Activated CD4-positive, alpha-beta T cell treated with anti-CD3 and anti-CD28 coated beads, Interleukin-2, Interleukin-4, amounts not matched to agents 100 ng/mL and 50 ng/mL, durations not matched to agents 16 hours and 8 hours (primary cell): Measurements from ENCODE around the gene RAB11B.
A peak's percentile ranks its signal among the peaks of the same experiment; 100 is the strongest.
"Not testable (repeated sequence)": the region's sequence is repeated elsewhere in the genome, so short reads cannot be mapped to it uniquely, and the experiment has no call there.

Experiments used
- DNase-seq: peaks from one replicate; pipeline ENCODE4 v3.0.0-alpha.2; 2020; ENCODE audit warnings: low spot score

Gene RAB11B

GRCh38 chr19:8370176-8371010 lies 19.8 kb upstream of the RAB11B start:
- DNase-seq, result no peak

- no peak for DNase-seq
These were observed 19.0 kb upstream of the RAB11B start for GRCh38 chr19:8371011-8371804.

DNA sequence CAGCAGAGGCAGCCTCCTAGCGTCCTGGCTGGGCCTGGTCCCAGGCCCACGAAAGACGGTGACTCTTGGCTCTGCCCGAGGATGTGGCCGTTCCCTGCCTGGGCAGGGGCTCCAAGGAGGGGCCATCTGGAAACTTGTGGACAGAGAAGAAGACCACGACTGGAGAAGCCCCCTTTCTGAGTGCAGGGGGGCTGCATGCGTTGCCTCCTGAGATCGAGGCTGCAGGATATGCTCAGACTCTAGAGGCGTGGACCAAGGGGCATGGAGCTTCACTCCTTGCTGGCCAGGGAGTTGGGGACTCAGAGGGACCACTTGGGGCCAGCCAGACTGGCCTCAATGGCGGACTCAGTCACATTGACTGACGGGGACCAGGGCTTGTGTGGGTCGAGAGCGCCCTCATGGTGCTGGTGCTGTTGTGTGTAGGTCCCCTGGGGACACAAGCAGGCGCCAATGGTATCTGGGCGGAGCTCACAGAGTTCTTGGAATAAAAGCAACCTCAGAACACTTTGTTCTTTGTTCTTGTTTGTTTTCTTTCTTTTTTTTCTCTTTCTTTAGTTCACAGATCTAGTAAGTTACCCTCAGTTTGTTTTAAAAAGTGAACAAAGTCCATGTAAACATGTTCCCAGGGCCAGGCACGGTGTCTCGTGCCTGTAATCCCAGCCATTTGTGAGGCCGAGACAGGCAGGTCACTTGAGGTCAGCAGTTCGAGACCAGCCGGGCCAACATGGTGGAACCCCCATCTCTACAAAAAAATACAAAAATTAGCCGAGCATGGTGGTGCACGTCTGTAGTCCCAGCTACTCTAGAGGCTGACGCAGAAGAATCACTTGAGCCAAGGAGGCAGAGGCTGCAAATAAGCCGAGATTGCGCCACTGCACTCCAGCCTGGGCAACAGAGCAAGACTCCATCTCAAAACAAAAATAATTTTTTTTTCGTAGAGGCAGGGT lies 16.0 kb upstream of the RAB11B start:
- DNase-seq, result no peak

- not testable (repeated sequence) for DNase-seq
These were observed 14.4 kb upstream of the RAB11B start for GRCh38 chr19:8375766-8376165.

GRCh38 chr19:8376373-8376974 lies 13.7 kb upstream of the RAB11B start:
- not testable (repeated sequence) for DNase-seq

- DNase-seq, result no peak
These were observed 12.6 kb upstream of the RAB11B start for GRCh38 chr19:8377598-8377997.

DNA sequence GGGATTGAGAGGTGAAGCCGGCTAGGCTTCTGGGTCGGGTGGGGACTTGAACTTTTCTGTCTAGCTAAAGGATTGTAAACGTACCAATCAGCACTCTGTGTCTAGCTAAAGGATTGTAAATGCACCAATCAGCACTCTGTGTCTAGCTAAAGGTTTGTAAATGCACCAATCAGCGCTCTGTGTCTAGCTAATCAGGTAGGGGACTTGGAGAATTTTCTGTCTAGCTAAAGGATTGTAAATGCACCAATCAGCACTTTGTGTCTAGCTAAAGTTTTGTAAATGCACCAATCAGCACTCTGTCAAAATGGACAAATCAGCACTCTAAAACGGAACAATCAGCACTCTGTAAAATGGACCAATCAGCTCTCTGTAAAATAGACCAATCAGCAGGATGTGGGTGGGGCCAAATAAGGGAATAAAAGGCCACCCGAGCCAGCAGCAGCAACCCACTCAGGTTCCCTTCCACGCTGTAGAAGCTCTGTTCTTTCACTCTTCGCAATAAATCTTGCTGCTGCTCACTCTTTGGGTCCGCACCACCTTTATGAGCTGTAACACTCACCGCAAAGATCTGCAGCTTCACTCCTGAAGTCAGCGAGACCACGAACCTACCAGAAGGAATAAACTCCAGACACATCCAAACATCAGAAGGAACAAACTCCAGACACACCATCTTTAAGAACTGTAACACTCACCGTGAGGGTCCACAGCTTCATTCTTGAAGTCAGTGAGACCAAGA lies 10.8 kb upstream of the RAB11B start:
- not testable (repeated sequence) for DNase-seq

DNA sequence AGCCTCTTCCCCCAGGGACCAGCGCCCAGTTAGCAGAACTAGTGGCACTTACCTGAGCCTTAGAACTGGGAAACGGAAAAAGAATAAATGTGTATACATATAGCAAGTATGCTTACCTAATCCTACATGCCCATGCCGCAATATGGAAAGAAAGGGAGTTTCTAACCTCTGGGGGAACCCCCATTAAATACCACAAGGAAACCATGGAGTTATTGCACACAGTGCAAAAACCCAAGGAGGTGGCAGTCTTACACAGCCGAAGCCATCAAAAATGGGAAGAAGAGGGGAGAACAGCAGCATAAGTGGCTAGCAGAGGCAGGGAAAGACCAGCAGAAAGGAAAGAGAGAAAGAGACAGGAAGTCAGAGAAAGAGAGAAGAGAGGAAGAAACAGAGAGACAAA lies 5.6 kb upstream of the RAB11B start:
- DNase-seq, result not testable (repeated sequence)

DNA sequence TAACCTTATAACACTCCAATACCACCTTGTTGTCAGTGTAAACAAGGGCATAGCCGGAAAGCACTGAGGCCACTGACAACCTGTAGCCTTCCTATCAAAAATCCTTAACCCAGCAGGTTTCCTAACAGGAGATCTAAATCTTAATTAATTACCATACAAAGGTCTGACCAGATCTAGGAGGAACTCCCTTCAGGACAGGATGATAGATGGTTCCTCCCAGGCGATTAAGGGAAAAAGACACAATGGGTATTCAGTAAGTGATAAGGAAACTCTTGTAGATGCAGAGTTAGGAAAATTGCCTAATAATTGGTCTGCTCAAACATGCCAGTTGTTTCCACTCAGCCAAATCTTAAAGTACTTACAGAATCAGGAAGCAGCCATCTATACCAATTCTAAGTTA lies 5.1 kb upstream of the RAB11B start:
- not testable (repeated sequence) for DNase-seq

DNA sequence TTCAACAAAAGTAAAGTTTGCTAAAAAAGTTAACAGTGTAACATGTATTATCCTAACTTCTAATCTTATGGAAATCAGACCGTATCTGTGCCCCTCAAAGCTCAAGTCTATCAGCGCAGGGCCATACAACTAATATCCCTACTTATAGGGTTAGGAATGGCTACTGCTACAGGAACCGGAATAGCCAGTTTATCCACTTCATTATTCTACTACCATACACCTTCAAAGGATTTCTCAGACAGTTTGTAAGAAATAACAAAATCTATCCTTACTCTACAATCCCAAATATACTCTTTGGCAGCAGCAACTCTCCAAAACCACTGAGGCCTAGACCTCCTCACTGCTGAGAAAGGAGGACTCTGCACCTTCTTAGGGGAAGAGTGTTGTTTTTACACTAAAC lies 4.6 kb upstream of the RAB11B start:
- DNase-seq, result not testable (repeated sequence)

DNA sequence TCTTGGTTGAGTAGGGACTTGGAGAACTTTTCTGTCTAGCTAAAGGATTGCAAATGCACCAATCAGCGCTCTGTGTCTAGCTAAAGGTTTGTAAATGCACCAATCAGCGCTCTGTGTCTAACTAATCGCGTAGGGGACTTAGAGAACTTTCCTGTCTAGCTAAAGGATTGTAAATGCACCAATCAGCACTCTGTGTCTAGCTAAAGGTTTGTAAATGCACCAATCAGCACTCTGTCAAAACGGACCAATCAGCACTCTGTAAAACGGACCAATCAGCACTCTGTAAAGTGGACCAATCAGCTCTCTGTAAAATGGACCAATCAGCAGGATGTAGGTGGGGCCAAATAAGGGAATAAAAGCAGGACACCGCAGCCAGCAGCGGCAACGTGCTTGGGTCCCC lies 3.7 kb upstream of the RAB11B start:
- not testable (repeated sequence) for DNase-seq

GRCh38 chr19:8386990-8387389 lies 3.2 kb upstream of the RAB11B start:
- DNase-seq, result no peak

GRCh38 chr19:8387688-8388611 lies 2.2 kb upstream of the RAB11B start:
- DNase-seq, result no peak

DNA sequence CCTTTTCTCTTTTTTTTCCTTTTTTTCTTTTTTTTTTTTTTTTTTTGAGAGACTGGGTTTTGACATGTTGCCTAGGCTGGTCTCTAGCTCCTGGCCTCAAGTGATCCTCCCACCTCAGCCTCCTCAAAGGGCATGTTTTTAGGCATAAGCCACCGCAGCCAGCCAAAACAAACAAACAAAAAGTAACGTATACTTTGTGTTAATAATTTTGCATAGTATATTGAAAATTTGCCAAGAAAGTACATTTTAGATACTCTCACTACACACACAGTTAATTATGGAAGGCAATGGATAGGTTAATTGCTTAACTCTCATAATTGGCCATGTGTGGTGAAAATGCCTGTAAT lies 1.6 kb upstream of the RAB11B start:
- no peak for DNase-seq

DNA sequence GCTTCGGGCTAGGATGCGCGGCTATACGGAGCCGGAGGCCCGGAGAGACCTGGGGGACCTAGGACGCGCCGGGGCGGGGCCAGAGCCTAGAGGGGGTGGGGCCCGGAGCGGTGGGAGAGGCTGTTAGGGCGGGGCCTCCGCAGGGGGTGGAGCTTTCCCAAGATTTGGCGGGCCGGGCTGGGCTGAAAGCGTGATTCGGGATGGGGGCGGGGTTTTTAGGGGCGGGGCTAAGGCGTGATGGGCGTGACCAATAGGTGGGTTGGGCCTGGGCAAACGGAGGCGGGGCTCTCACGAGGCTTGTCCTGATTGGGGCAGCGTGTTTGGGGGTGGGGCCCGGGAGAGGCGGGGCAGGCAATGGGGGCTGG lies 439 bp downstream of the RAB11B start:
- DNase-seq, result peak; percentile 96

GRCh38 chr19:8391198-8392016 lies 1.2 kb downstream of the RAB11B start:
- DNase-seq, result no peak

DNA sequence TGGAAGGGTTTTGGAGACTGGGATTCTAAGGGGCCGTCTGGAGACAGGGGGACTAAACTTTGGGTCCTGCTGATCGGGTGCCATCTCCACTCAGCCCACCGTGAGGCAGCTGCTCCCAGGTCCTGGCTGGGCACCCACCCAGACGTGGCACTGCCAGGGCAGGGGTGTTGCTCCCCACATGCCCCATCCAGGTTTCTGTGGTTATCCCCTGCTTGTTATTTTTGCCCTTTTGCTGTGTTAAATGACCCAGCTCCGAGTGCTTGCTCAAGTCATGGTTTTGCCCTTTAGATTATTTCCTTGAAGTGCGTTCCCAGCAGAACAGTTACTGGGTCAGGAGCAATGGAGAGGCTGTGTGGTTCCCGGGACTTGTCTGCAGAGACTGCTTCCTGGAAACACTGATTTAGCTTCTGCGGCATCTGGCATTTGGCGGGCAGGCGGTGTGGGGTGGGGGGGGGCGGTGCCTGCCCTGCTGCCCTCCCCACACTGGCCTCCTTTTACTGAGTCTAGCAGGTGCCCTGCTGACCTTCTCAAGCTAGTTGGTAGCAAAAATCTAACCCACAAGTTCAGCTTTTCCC lies 1.9 kb downstream of the RAB11B start:
- DNase-seq, result no peak

DNA sequence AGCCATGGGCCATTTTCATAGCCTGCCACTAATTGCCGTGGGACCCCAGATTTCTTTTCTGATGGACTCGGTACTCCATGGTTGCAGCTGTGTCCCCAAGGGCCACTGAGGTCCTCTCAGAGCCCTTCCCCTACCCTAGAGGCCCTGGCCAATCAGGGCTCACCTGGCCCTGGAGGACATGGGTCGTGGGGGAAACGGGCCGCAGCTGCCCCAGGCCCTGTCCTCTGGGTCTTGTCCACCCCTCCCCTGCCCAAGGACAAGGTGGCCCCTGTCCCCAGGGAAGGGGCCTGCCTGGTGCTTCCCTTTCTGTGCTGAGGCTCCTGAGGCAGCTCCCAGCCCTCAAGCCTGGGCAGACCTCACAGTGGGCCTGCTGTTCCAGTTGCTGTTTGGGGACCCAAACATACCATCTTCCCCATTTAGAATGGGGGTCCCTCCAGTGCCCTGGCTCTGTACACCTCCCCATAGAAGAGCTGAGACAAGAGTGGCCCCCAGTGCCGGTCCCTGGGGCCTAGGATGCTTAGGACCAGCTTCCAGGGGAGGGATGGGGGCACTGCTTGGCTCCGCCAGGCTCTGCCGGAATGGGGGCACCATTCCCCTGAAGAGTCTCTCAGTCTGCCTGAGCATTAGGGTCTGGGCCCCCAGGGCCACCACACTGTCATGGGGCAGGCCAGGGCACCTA lies 3.2 kb downstream of the RAB11B start:
- no peak for DNase-seq
